HepG2 (cell line): ENCODE data around the gene RAB3GAP1. TPM values are rescaled to one million over a fixed set of nuclear protein-coding genes. Genes with fewer than 3 reads are reported as not detected.

ENCODE experiments used
- ARID2 ChIP-seq: sonication (generic); formaldehyde crosslinking; IDR thresholded peaks from 2 replicates; pipeline ENCODE4 v1.8.1; 2022; ENCODE audit warnings: mild to moderate bottlenecking, missing genetic modification reagents, borderline replicate concordance
- ARNT2 ChIP-seq: sonication (generic); formaldehyde crosslinking; IDR thresholded peaks from 2 replicates; pipeline ENCODE4 v1.8.0; 2022; ENCODE audit warnings: mild to moderate bottlenecking, low read depth, missing genetic modification reagents, moderate library complexity
- ERF ChIP-seq: IDR thresholded peaks from 2 replicates; pipeline ENCODE4 v1.6.1; 2018; ENCODE audit warnings: missing biosample characterization, missing genetic modification reagents
- FIP1L1 ChIP-seq: fragments of 200-400 bp; formaldehyde crosslinking; IDR thresholded peaks from 2 replicates; pipeline ENCODE4 v1.6.1; 2018; ENCODE audit warnings: low read depth, mild to moderate bottlenecking, low read length, moderate library complexity, borderline replicate concordance; ENCODE audit not compliant: insufficient read depth
- NFKBIZ ChIP-seq: IDR thresholded peaks from 2 replicates; pipeline ENCODE4 v1.6.1; 2018; ENCODE audit warnings: missing genetic modification reagents, missing compliant biosample characterization
- ZBTB21 ChIP-seq: sonication (generic); formaldehyde crosslinking; IDR thresholded peaks from 2 replicates; pipeline ENCODE4 v1.4.0; 2020; ENCODE audit warnings: missing genetic modification reagents
- ZEB1 ChIP-seq: IDR thresholded peaks from 2 replicates; pipeline ENCODE4 v1.6.1; 2012; ENCODE audit warnings: mild to moderate bottlenecking, low read depth, inconsistent platforms; ENCODE audit not compliant: insufficient replicate concordance
- ZNF143 ChIP-seq: sonication (generic); formaldehyde crosslinking; IDR thresholded peaks from 2 replicates; pipeline ENCODE4 v1.4.0; 2020; ENCODE audit warnings: missing genetic modification reagents
- ZNF343 ChIP-seq: sonication (generic); formaldehyde crosslinking; IDR thresholded peaks from 2 replicates; pipeline ENCODE4 v1.4.0; 2020; ENCODE audit warnings: mild to moderate bottlenecking, missing genetic modification reagents
- ZNF460 ChIP-seq: sonication (generic); formaldehyde crosslinking; IDR thresholded peaks from 2 replicates; pipeline ENCODE4 v1.5.1; 2020; ENCODE audit warnings: missing genetic modification reagents, mild to moderate bottlenecking, borderline replicate concordance
- ZNF776 ChIP-seq: sonication (generic); formaldehyde crosslinking; IDR thresholded peaks from 2 replicates; pipeline ENCODE4 v1.4.0; 2020; ENCODE audit warnings: mild to moderate bottlenecking, missing genetic modification reagents
- polyA plus RNA-seq, 8 experiments: library from polyadenylated mRNA; depleted of rRNA in 3 of 8; stranded (reverse) in 7 of 8; unstranded in 1 of 8; fragments of >200 nt; fragmentation: Illumina TruSeq in 4 of 8; extraction: Trizol in 4 of 8; gene quantifications; 2 replicates each; pipeline versions ENCODE4 v1.2.1 to v1.2.3, GENCODE V29; 2011 to 2016; ENCODE audit warnings: low read depth in 4 of 8, missing spikeins in 1 of 8, mixed read lengths in 1 of 8; ENCODE audit not compliant: insufficient read depth in 1 of 8
- total RNA-seq, 5 experiments: library from RNA; depleted of rRNA; stranded (reverse); fragments of >200 nt; fragmentation: Illumina TruSeq; extraction: Trizol; gene quantifications; 2 replicates each; pipeline ENCODE4 v1.2.3, GENCODE V29; 2016; ENCODE audit warnings: low read depth in 1 of 5
- TF ChIP-seq, protein P1 (sequence below): IDR thresholded peaks from 2 replicates; pipeline ENCODE4 v1.6.1; 2016
- TF ChIP-seq, protein P2 (sequence below): sonication (generic); formaldehyde crosslinking; IDR thresholded peaks from 2 replicates; pipeline ENCODE4 v1.8.1; 2023; ENCODE audit warnings: mild to moderate bottlenecking, missing genetic modification reagents
- TF ChIP-seq, protein P3 (sequence below): sonication (generic); formaldehyde crosslinking; conservative IDR thresholded peaks from 2 replicates; pipeline ENCODE4 v1.4.0; 2020; ENCODE audit warnings: missing genetic modification reagents
- TF ChIP-seq, protein P4 (sequence below): sonication (generic); formaldehyde crosslinking; IDR thresholded peaks from 2 replicates; pipeline ENCODE4 v1.4.0; 2020; ENCODE audit warnings: mild to moderate bottlenecking, missing genetic modification reagents
- TF ChIP-seq, protein P5 (sequence below): sonication (generic); formaldehyde crosslinking; conservative IDR thresholded peaks from 2 replicates; pipeline ENCODE4 v1.4.0; 2020; ENCODE audit warnings: mild to moderate bottlenecking, missing genetic modification reagents, moderate library complexity
- TF ChIP-seq, protein P6 (sequence below): IDR thresholded peaks from 2 replicates; pipeline ENCODE4 v1.6.1; 2016; ENCODE audit warnings: low read depth
- TF ChIP-seq, protein P7 (sequence below): IDR thresholded peaks from 2 replicates; pipeline ENCODE4 v1.6.1; 2016; ENCODE audit warnings: mild to moderate bottlenecking

The RAB3GAP1 gene
- total and polyA plus RNA-seq, 2 of the 13 experiments (the other 11 are each of a cell fraction or from before 2014, with no cell fraction given): 15.2 to 48.8 TPM

DNA sequence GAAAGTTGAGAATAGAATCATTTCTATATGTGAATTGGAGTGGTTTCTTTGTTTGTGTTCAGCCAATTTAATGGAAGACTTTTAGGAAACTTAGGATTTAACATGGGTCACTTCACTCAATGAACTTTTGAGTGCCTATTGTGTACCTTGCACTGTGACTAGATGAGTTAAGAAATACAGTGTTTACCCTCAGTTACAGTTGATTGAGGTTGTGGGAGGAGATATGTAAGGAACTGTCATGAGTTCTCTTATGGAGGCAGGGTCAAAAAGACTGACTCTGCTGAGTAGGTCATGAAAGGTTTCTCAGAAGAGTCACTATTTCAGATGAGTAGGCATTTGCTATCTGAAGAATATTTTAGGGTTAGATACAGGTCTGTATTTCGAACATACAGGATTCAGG, 98.6 kb downstream of the RAB3GAP1 start (continued):
- TF ChIP-seq, protein P1, sequence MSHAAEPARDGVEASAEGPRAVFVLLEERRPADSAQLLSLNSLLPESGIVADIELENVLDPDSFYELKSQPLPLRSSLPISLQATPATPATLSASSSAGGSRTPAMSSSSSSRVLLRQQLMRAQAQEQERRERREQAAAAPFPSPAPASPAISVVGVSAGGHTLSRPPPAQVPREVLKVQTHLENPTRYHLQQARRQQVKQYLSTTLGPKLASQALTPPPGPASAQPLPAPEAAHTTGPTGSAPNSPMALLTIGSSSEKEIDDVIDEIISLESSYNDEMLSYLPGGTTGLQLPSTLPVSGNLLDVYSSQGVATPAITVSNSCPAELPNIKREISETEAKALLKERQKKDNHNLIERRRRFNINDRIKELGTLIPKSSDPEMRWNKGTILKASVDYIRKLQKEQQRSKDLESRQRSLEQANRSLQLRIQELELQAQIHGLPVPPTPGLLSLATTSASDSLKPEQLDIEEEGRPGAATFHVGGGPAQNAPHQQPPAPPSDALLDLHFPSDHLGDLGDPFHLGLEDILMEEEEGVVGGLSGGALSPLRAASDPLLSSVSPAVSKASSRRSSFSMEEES (CRISPR knock-in tag): peak; percentile 42; the same call in 1 of the 2 replicates
- TF ChIP-seq ZNF143 (CRISPR knock-in tag) (no peak), NFKBIZ (CRISPR knock-in tag) (no peak), ZEB1 (no peak), ZBTB21 (no peak), FIP1L1 (no peak), ARID2 (CRISPR knock-in tag) (no peak), ARNT2 (CRISPR knock-in tag) (no peak), ERF (CRISPR knock-in tag) (no peak), ZNF776 (CRISPR knock-in tag) (no peak), ZNF460 (CRISPR knock-in tag) (no peak), ZNF343 (CRISPR knock-in tag) (no peak)
- TF ChIP-seq, protein P2, sequence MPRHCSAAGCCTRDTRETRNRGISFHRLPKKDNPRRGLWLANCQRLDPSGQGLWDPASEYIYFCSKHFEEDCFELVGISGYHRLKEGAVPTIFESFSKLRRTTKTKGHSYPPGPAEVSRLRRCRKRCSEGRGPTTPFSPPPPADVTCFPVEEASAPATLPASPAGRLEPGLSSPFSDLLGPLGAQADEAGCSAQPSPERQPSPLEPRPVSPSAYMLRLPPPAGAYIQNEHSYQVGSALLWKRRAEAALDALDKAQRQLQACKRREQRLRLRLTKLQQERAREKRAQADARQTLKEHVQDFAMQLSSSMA (CRISPR knock-in tag): no peak
- TF ChIP-seq, protein P3, sequence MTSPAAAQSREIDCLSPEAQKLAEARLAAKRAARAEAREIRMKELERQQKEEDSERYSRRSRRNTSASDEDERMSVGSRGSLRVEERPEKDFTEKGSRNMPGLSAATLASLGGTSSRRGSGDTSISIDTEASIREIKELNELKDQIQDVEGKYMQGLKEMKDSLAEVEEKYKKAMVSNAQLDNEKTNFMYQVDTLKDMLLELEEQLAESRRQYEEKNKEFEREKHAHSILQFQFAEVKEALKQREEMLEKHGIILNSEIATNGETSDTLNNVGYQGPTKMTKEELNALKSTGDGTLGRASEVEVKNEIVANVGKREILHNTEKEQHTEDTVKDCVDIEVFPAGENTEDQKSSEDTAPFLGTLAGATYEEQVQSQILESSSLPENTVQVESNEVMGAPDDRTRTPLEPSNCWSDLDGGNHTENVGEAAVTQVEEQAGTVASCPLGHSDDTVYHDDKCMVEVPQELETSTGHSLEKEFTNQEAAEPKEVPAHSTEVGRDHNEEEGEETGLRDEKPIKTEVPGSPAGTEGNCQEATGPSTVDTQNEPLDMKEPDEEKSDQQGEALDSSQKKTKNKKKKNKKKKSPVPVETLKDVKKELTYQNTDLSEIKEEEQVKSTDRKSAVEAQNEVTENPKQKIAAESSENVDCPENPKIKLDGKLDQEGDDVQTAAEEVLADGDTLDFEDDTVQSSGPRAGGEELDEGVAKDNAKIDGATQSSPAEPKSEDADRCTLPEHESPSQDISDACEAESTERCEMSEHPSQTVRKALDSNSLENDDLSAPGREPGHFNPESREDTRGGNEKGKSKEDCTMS (CRISPR knock-in tag): no peak
- TF ChIP-seq, protein P4, sequence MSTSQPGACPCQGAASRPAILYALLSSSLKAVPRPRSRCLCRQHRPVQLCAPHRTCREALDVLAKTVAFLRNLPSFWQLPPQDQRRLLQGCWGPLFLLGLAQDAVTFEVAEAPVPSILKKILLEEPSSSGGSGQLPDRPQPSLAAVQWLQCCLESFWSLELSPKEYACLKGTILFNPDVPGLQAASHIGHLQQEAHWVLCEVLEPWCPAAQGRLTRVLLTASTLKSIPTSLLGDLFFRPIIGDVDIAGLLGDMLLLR (CRISPR knock-in tag): no peak
- TF ChIP-seq, protein P5, sequence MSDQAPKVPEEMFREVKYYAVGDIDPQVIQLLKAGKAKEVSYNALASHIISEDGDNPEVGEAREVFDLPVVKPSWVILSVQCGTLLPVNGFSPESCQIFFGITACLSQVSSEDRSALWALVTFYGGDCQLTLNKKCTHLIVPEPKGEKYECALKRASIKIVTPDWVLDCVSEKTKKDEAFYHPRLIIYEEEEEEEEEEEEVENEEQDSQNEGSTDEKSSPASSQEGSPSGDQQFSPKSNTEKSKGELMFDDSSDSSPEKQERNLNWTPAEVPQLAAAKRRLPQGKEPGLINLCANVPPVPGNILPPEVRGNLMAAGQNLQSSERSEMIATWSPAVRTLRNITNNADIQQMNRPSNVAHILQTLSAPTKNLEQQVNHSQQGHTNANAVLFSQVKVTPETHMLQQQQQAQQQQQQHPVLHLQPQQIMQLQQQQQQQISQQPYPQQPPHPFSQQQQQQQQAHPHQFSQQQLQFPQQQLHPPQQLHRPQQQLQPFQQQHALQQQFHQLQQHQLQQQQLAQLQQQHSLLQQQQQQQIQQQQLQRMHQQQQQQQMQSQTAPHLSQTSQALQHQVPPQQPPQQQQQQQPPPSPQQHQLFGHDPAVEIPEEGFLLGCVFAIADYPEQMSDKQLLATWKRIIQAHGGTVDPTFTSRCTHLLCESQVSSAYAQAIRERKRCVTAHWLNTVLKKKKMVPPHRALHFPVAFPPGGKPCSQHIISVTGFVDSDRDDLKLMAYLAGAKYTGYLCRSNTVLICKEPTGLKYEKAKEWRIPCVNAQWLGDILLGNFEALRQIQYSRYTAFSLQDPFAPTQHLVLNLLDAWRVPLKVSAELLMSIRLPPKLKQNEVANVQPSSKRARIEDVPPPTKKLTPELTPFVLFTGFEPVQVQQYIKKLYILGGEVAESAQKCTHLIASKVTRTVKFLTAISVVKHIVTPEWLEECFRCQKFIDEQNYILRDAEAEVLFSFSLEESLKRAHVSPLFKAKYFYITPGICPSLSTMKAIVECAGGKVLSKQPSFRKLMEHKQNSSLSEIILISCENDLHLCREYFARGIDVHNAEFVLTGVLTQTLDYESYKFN (CRISPR knock-in tag): peak; percentile 41; the same call in 1 of the 2 replicates
- TF ChIP-seq, protein P6, sequence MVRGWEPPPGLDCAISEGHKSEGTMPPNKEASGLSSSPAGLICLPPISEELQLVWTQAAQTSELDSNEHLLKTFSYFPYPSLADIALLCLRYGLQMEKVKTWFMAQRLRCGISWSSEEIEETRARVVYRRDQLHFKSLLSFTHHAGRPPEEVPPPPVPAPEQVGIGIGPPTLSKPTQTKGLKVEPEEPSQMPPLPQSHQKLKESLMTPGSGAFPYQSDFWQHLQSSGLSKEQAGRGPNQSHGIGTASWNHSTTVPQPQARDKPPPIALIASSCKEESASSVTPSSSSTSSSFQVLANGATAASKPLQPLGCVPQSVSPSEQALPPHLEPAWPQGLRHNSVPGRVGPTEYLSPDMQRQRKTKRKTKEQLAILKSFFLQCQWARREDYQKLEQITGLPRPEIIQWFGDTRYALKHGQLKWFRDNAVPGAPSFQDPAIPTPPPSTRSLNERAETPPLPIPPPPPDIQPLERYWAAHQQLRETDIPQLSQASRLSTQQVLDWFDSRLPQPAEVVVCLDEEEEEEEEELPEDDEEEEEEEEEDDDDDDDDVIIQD (CRISPR knock-in tag): peak; percentile 62; the same call in 1 of the 2 replicates
- TF ChIP-seq, protein P7, sequence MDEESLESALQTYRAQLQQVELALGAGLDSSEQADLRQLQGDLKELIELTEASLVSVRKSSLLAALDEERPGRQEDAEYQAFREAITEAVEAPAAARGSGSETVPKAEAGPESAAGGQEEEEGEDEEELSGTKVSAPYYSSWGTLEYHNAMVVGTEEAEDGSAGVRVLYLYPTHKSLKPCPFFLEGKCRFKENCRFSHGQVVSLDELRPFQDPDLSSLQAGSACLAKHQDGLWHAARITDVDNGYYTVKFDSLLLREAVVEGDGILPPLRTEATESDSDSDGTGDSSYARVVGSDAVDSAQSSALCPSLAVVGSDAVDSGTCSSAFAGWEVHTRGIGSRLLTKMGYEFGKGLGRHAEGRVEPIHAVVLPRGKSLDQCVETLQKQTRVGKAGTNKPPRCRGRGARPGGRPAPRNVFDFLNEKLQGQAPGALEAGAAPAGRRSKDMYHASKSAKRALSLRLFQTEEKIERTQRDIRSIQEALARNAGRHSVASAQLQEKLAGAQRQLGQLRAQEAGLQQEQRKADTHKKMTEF: no peak
